ENCODE data around the gene ZDHHC14.

Gene ZDHHC14

GRCh38 chr6:157396026-157396425 lies 15.0 kb downstream of the ZDHHC14 start:
- intact Hi-C loops (cut with DNase I; ENCODE audit: low total_unique reads): no loop called here
- H3K9me3 ChIP-seq: peaks cover 0 to 6% (median under 1%) of the 10 kb centered on the region in 3 donors
- H3K36me3 ChIP-seq: peaks cover 0 to 3% (median 0%) of the 10 kb centered on the region in 3 donors
- no peaks in the 10 kb centered on the region for H3K4me1 ChIP-seq
- H3K27ac ChIP-seq: no peak overlapping the region
- DNase-seq: no peak
- H3K27me3 ChIP-seq: no peaks in the 10 kb centered on the region
- TF ChIP-seq CTCF (IDR thresholded peaks at IDR 0.05): no peak
- no peak overlapping the region for H3K4me3 ChIP-seq

GRCh38 chr6:157397660-157398059 lies 16.7 kb downstream of the ZDHHC14 start:
- H3K27ac ChIP-seq: no peak overlapping the region
- no peaks in the 10 kb centered on the region for H3K9me3 ChIP-seq
- intact Hi-C loops (cut with DNase I; ENCODE audit: low total_unique reads): no loop called here
- H3K27me3 ChIP-seq: no peaks in the 10 kb centered on the region
- H3K4me3 ChIP-seq: no peak overlapping the region
- peaks cover 0 to 3% (median 0%) of the 10 kb centered on the region in 3 donors for H3K36me3 ChIP-seq
- no peak for DNase-seq
- TF ChIP-seq CTCF (IDR thresholded peaks at IDR 0.05): no peak
- H3K4me1 ChIP-seq: no peaks in the 10 kb centered on the region

- TF ChIP-seq CTCF (IDR thresholded peaks at IDR 0.05): no peak
- H3K9me3 ChIP-seq: no peaks in the 10 kb centered on the region
These were observed 17.2 kb downstream of the ZDHHC14 start for GRCh38 chr6:157398151-157398550.

GRCh38 chr6:157400676-157401075 lies 19.7 kb downstream of the ZDHHC14 start:
- no peak overlapping the region for H3K27ac ChIP-seq
- peaks cover 0 to 3% (median 0%) of the 10 kb centered on the region in 3 donors for H3K36me3 ChIP-seq
- H3K4me3 ChIP-seq: no peak overlapping the region
- TF ChIP-seq CTCF (IDR thresholded peaks at IDR 0.05): no peak
- no peak for DNase-seq
- H3K4me1 ChIP-seq: no peaks in the 10 kb centered on the region
- no peaks in the 10 kb centered on the region for H3K9me3 ChIP-seq
- intact Hi-C loops (cut with DNase I; ENCODE audit: low total_unique reads): no loop called here
- no peaks in the 10 kb centered on the region for H3K27me3 ChIP-seq

More at GRCh38 chr6:157398151-157398550, 17.2 kb downstream of the ZDHHC14 start:
- Histone ChIP-seq H3K36me3 (peaks cover 0 to 3% (median 0%) of the 10 kb centered on the region in 3 donors), H3K4me3 (no peak overlapping the region), H3K27me3 (no peaks in the 10 kb centered on the region), H3K27ac (no peak overlapping the region), H3K4me1 (no peaks in the 10 kb centered on the region)
- DNase-seq: no peak
- intact Hi-C loops (cut with DNase I; ENCODE audit: low total_unique reads): no loop called here

GRCh38 chr6:157401734-157402338 lies 20.8 kb downstream of the ZDHHC14 start:
- intact Hi-C loops (cut with DNase I; ENCODE audit: low total_unique reads): no loop called here
- peaks cover 0 to 3% (median 0%) of the 10 kb centered on the region in 3 donors for H3K36me3 ChIP-seq
- no peaks in the 10 kb centered on the region for H3K9me3 ChIP-seq
- no peak for DNase-seq
- no peaks in the 10 kb centered on the region for H3K27me3 ChIP-seq
- H3K4me3 ChIP-seq: no peak overlapping the region
- H3K27ac ChIP-seq: no peak overlapping the region
- H3K4me1 ChIP-seq: peaks cover 0 to 7% (median 0%) of the 10 kb centered on the region in 4 donors
- no peak for TF ChIP-seq CTCF (IDR thresholded peaks at IDR 0.05)

Data from tibial artery (tissue), 4 donors.